A549 (cell line): ENCODE results near the gene SDC3. TPM values are rescaled to one million over a fixed set of nuclear protein-coding genes. Genes with fewer than 3 reads are reported as not detected.

Experiments
- ATAC-seq, 2 experiments: fragments of 200-7000 bp in 1 of 2; fragments of >200 bp in 1 of 2; cut with Nextera tagmentation in 1 of 2; cut with Tn5 transposase in 1 of 2; 3 replicates each; pipeline versions ENCODE4 v1.8.0 to v1.9.1; 2018 to 2020; ENCODE audit warnings: mild to moderate bottlenecking in 1 of 2, moderate library complexity in 1 of 2
- CTCF ChIA-PET: fragments of 300-600 bp; sonication (Branson Sonifier 250); formaldehyde crosslinking; extraction: SDS; loops from one replicate; lab custom pipeline; 2021; ENCODE audit warnings: antibody characterized with exemption, inconsistent platforms; lab: Yijun Ruan, JAX
- POLR2A ChIA-PET: fragments of 350-600 bp; formaldehyde crosslinking; extraction: SDS; loops from one replicate; lab custom pipeline; 2021; ENCODE audit warnings: antibody characterized with exemption, inconsistent platforms; lab: Yijun Ruan, JAX
- DNase-seq, 2 experiments: peaks; one replicate each; pipeline versions ENCODE4 v3.0.0 to v3.0.0-alpha.2; 2011 to 2016; ENCODE audit warnings: low read depth in 1 of 2, low spot score in 1 of 2
- FAIRE-seq: peaks from 2 replicates; lab custom pipeline; 2011; peaks lifted over from hg19 to GRCh38; lab: Jason Lieb, UNC
- H3K27ac ChIP-seq, 2 experiments: fragments of >200 bp; sonication (Bioruptor Twin); formaldehyde crosslinking; 3 replicates each; pipeline ENCODE4 v1.5.1; 2016 to 2017
- H3K4me1 ChIP-seq: fragments of >200 bp; sonication (Bioruptor Twin); formaldehyde crosslinking; 3 replicates; pipeline ENCODE4 v1.6.1; 2016
- H3K4me2 ChIP-seq: fragments of >200 bp; sonication (Bioruptor Twin); formaldehyde crosslinking; 3 replicates; pipeline ENCODE4 v1.6.1; 2016
- H3K4me3 ChIP-seq: fragments of >200 bp; sonication (Bioruptor Twin); formaldehyde crosslinking; 3 replicates; pipeline ENCODE4 v1.5.1; 2016
- H3K9me3 ChIP-seq: fragments of >200 bp; sonication (Bioruptor Twin); formaldehyde crosslinking; 3 replicates; pipeline ENCODE4 v1.6.1; 2016
- CBX2 ChIP-seq: fragments of 200-600 bp; sonication (generic); IDR thresholded peaks from 2 replicates; pipeline ENCODE4 v1.6.1; 2016; ENCODE audit warnings: low read depth, mild to moderate bottlenecking, borderline replicate concordance
- CHD2 ChIP-seq: fragments of 150-350 bp; IDR thresholded peaks from 2 replicates; pipeline ENCODE4 v1.6.1; 2014; ENCODE audit warnings: low read length; ENCODE audit not compliant: partially characterized antibody
- CTCF ChIP-seq: fragments of >200 bp; sonication (Bioruptor Twin); formaldehyde crosslinking; IDR thresholded peaks from 3 replicates; pipeline ENCODE4 v1.5.1; 2016
- ELK1 ChIP-seq: fragments of 150-350 bp; IDR thresholded peaks from 2 replicates; pipeline ENCODE4 v1.6.1; 2014; ENCODE audit warnings: low read depth, mild to moderate bottlenecking, low read length
- ESRRA ChIP-seq: fragments of 150-350 bp; IDR thresholded peaks from 2 replicates; pipeline ENCODE4 v1.6.1; 2014; ENCODE audit warnings: mild to moderate bottlenecking, low read length, borderline replicate concordance
- FOSB ChIP-seq: fragments of 250-450 bp; sonication (Bioruptor Pico); IDR thresholded peaks from 2 replicates; pipeline ENCODE4 v1.5.0; 2020; ENCODE audit warnings: mild to moderate bottlenecking, moderate library complexity
- FOSL2 ChIP-seq, 2 experiments: fragments of 450-650 bp in 1 of 2; fragments of >200 bp in 1 of 2; sonication (Bioruptor Twin) in 1 of 2; formaldehyde crosslinking; IDR thresholded peaks; 2 replicates each; pipeline versions ENCODE4 v1.5.0 to v1.6.1; 2016 to 2020; ENCODE audit warnings: mild to moderate bottlenecking in 1 of 2, moderate library complexity in 1 of 2
- FOXS1 ChIP-seq: fragments of 250-450 bp; sonication (Bioruptor Pico); IDR thresholded peaks from 2 replicates; pipeline ENCODE4 v1.5.0; 2020; ENCODE audit warnings: mild to moderate bottlenecking, moderate library complexity
- GATA3 ChIP-seq: IDR thresholded peaks from 2 replicates; pipeline ENCODE4 v1.6.1; 2012; ENCODE audit warnings: borderline replicate concordance
- HES2 ChIP-seq: fragments of >200 bp; sonication (Bioruptor Twin); formaldehyde crosslinking; IDR thresholded peaks from 2 replicates; pipeline ENCODE4 v1.6.1; 2016
- HOXB13 ChIP-seq: fragments of 250-450 bp; sonication (Bioruptor Pico); IDR thresholded peaks from 2 replicates; pipeline ENCODE4 v1.5.0; 2020; ENCODE audit warnings: low read depth, mild to moderate bottlenecking, moderate library complexity
- HOXB5 ChIP-seq: fragments of 250-450 bp; sonication (Bioruptor Pico); IDR thresholded peaks from 2 replicates; pipeline ENCODE4 v1.5.0; 2020; ENCODE audit warnings: mild to moderate bottlenecking, moderate library complexity
- KDM1A ChIP-seq: fragments of 200-600 bp; sonication (generic); IDR thresholded peaks from 2 replicates; pipeline ENCODE4 v1.6.1; 2016; ENCODE audit warnings: low read depth, mild to moderate bottlenecking
- MAFK ChIP-seq: fragments of 450-650 bp; IDR thresholded peaks from 2 replicates; pipeline ENCODE4 v1.6.1; 2014; ENCODE audit not compliant: partially characterized antibody
- MYC ChIP-seq: IDR thresholded peaks from 2 replicates; pipeline ENCODE4 v1.6.1; 2012; ENCODE audit warnings: mild to moderate bottlenecking, inconsistent platforms, low read length, improper control_type of control experiment, borderline replicate concordance
- NPAS2 ChIP-seq: fragments of 250-450 bp; sonication (Bioruptor Pico); IDR thresholded peaks from 2 replicates; pipeline ENCODE4 v1.8.0; 2022; ENCODE audit warnings: mild to moderate bottlenecking, moderate library complexity, borderline replicate concordance
- PBX3 ChIP-seq: IDR thresholded peaks from 2 replicates; pipeline ENCODE4 v1.6.1; 2012
- POLR2A ChIP-seq: IDR thresholded peaks from 2 replicates; pipeline ENCODE4 v1.6.1; 2012; ENCODE audit warnings: mild to moderate bottlenecking, low read length
- RARB ChIP-seq: fragments of 250-450 bp; sonication (Bioruptor Pico); IDR thresholded peaks from 2 replicates; pipeline ENCODE4 v1.8.0; 2021; ENCODE audit warnings: mild to moderate bottlenecking, moderate library complexity
- ZC3H11A ChIP-seq: fragments of 450-650 bp; IDR thresholded peaks from 2 replicates; pipeline ENCODE4 v1.6.1; 2014; ENCODE audit warnings: antibody characterized with exemption, mild to moderate bottlenecking
- WGBS: methylation state at CpG from one replicate; pipeline ENCODE4 v1.1.6; 2017; ENCODE audit errors: missing lambda C conversion rate; 5-methylcytosine and 5-hydroxymethylcytosine counted together
- polyA plus RNA-seq, 4 experiments: library from polyadenylated mRNA; depleted of rRNA in 3 of 4; stranded (reverse); fragments of >200 nt; fragmentation: RNase III in 1 of 4; extraction: RNeasy Plus Mini Kit Qiagen cat#74134 plus additional on column Dnase treatment in 1 of 4; gene quantifications; 2 replicates in 3 of 4; 3 replicates in 1 of 4; pipeline ENCODE4 v1.2.3, GENCODE V29; 2011 to 2017

The SDC3 gene
- polyA plus RNA-seq, 2 of the 4 experiments (the other 2 are of a cell fraction), result 2.0 to 8.9 TPM

- TF ChIP-seq GATA3, result no peak
- no peak for TF ChIP-seq PBX3
- no peak for TF ChIP-seq HOXB5 (CRISPR knock-in tag)
- no peak for TF ChIP-seq KDM1A
- ChIA-PET POLR2A (no interaction called here), CTCF (interaction anchor here (1.1 to 8.6 kb wide), 9 partner anchors 11 to 249 kb away, joined by 4 to 743 read pairs (median 17); no protein-coding TSS in a partner anchor)
- 71% methylated on average over 5 of the region's 10 CpGs for WGBS
- Histone ChIP-seq H3K27ac (no peak overlapping the region), H3K9me3 (no peaks in the 10 kb centered on the region), H3K4me2 (no peak overlapping the region), H3K4me1 (peaks cover 6% of the 10 kb centered on the region), H3K4me3 (no peak overlapping the region)
- ATAC-seq, result no peak
- FAIRE-seq, result no peak
- DNase-seq, result no peak
Observed at GRCh38 chr1:30912913-30913652, 4.5 kb upstream of the SDC3 start.

GRCh38 chr1:30912224-30912623, 3.7 kb upstream of the SDC3 start:
- ChIA-PET CTCF (interaction anchor here (0.6 to 8.6 kb wide), 21 partner anchors 8 to 192 kb away, joined by 3 to 743 read pairs (median 14); no protein-coding TSS in a partner anchor), POLR2A (interaction anchor here (1.5 kb wide), 1 partner anchor 194 kb away, joined by 4 read pairs; no protein-coding TSS in a partner anchor)
- H3K4me1 ChIP-seq, result peaks cover 13% of the 10 kb centered on the region
- no peak overlapping the region for H3K4me2 ChIP-seq
- DNase-seq (no peak), FAIRE-seq (no peak), ATAC-seq (no peak)
- 77% methylated on average over 3 of the region's 6 CpGs for WGBS
- TF ChIP-seq ESRRA (no peak), HOXB5 (CRISPR knock-in tag) (no peak), POLR2A (no peak), HES2 (no peak), CTCF (no peak), ZC3H11A (no peak), MAFK (no peak), FOSB (CRISPR knock-in tag) (no peak), MYC (no peak), NPAS2 (CRISPR knock-in tag) (no peak), FOXS1 (CRISPR knock-in tag) (no peak), FOSL2 (IDR thresholded peaks at IDR 0.05) (no peak), FOSL2 (CRISPR knock-in tag; IDR thresholded peaks at IDR 0.05) (no peak), CBX2 (no peak), CHD2 (no peak), ELK1 (no peak), HOXB13 (CRISPR knock-in tag) (no peak), RARB (no peak), KDM1A (no peak)
- H3K4me3 ChIP-seq, result no peak overlapping the region
- no peaks in the 10 kb centered on the region for H3K9me3 ChIP-seq
- H3K27ac ChIP-seq, result no peak overlapping the region
